ENCODE measurements around the gene PPFIA4.

GRCh38 chr1:203074610-203075009 lies 48.3 kb downstream of the PPFIA4 start:
- TF ChIP-seq EZH2 (IDR thresholded peaks at IDR 0.05; ENCODE audit: borderline replicate concordance, low read depth, low read length, severe bottlenecking): no peak
- TF ChIP-seq, protein P1, sequence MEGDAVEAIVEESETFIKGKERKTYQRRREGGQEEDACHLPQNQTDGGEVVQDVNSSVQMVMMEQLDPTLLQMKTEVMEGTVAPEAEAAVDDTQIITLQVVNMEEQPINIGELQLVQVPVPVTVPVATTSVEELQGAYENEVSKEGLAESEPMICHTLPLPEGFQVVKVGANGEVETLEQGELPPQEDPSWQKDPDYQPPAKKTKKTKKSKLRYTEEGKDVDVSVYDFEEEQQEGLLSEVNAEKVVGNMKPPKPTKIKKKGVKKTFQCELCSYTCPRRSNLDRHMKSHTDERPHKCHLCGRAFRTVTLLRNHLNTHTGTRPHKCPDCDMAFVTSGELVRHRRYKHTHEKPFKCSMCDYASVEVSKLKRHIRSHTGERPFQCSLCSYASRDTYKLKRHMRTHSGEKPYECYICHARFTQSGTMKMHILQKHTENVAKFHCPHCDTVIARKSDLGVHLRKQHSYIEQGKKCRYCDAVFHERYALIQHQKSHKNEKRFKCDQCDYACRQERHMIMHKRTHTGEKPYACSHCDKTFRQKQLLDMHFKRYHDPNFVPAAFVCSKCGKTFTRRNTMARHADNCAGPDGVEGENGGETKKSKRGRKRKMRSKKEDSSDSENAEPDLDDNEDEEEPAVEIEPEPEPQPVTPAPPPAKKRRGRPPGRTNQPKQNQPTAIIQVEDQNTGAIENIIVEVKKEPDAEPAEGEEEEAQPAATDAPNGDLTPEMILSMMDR (IDR thresholded peaks at IDR 0.05; ENCODE audit: borderline replicate concordance, extremely low read depth, low read length, poor library complexity, severe bottlenecking): no peak

Measured in DND-41 (cell line).